Measurements from ENCODE around the gene ELL.

ELL gene

GRCh38 chr19:18562086-18562485 is 40.2 kb upstream of the ELL start:
- ATAC-seq: no peak
- TF ChIP-seq PPARA (CRISPR knock-in tag; IDR thresholded peaks at IDR 0.05; ENCODE audit: borderline replicate concordance): no peak
- no peak for TF ChIP-seq RARB (CRISPR knock-in tag; IDR thresholded peaks at IDR 0.05)
- TF ChIP-seq GLIS3 (CRISPR knock-in tag; IDR thresholded peaks at IDR 0.05): no peak
- TF ChIP-seq TCF4 (CRISPR knock-in tag; IDR thresholded peaks at IDR 0.05; ENCODE audit: borderline replicate concordance): no peak
- no peak for TF ChIP-seq CSRNP3 (CRISPR knock-in tag; IDR thresholded peaks at IDR 0.05)
- no peak for TF ChIP-seq OSR1 (CRISPR knock-in tag; IDR thresholded peaks at IDR 0.05)
- TF ChIP-seq ESRRG (CRISPR knock-in tag; IDR thresholded peaks at IDR 0.05): no peak
- no peak for TF ChIP-seq BACH2 (CRISPR knock-in tag; IDR thresholded peaks at IDR 0.05; ENCODE audit: borderline replicate concordance)

- TF ChIP-seq ZFP3 (CRISPR knock-in tag; IDR thresholded peaks at IDR 0.05): no peak
- TF ChIP-seq BACH2 (CRISPR knock-in tag; IDR thresholded peaks at IDR 0.05; ENCODE audit: borderline replicate concordance): no peak
- no peak for TF ChIP-seq ZFP30 (CRISPR knock-in tag; IDR thresholded peaks at IDR 0.05)
- no peak for TF ChIP-seq OSR1 (CRISPR knock-in tag; IDR thresholded peaks at IDR 0.05)
- TF ChIP-seq ISL1 (CRISPR knock-in tag; IDR thresholded peaks at IDR 0.05): no peak
- no peak for TF ChIP-seq ARNTL (CRISPR knock-in tag; IDR thresholded peaks at IDR 0.05; ENCODE audit: borderline replicate concordance, low read depth)
- TF ChIP-seq CSRNP3 (CRISPR knock-in tag; IDR thresholded peaks at IDR 0.05): no peak
- TF ChIP-seq POU6F1 (CRISPR knock-in tag; IDR thresholded peaks at IDR 0.05; ENCODE audit: borderline replicate concordance, low read depth): no peak
- TF ChIP-seq TOX (CRISPR knock-in tag; IDR thresholded peaks at IDR 0.05; ENCODE audit: borderline replicate concordance): no peak
- TF ChIP-seq CREB5 (CRISPR knock-in tag; IDR thresholded peaks at IDR 0.05; ENCODE audit: low read depth): no peak
- no peak for TF ChIP-seq PPARA (CRISPR knock-in tag; IDR thresholded peaks at IDR 0.05; ENCODE audit: borderline replicate concordance)
- no peak for TF ChIP-seq ZC3H10 (CRISPR knock-in tag; IDR thresholded peaks at IDR 0.05)
- TF ChIP-seq PATZ1 (CRISPR knock-in tag; IDR thresholded peaks at IDR 0.05; ENCODE audit: borderline replicate concordance): no peak
- no peak for TF ChIP-seq ZNF565 (CRISPR knock-in tag; conservative IDR thresholded peaks at IDR 0.05; ENCODE audit: low read depth)
- TF ChIP-seq ESRRG (CRISPR knock-in tag; IDR thresholded peaks at IDR 0.05): no peak
- no peak for TF ChIP-seq GLIS3 (CRISPR knock-in tag; IDR thresholded peaks at IDR 0.05)
- no peak for TF ChIP-seq CSDC2 (CRISPR knock-in tag; IDR thresholded peaks at IDR 0.05)
- no peak for TF ChIP-seq TCF4 (CRISPR knock-in tag; IDR thresholded peaks at IDR 0.05; ENCODE audit: borderline replicate concordance)
- no peak for TF ChIP-seq ZNF70 (CRISPR knock-in tag; IDR thresholded peaks at IDR 0.05)
- ATAC-seq: no peak
These were observed 37.8 kb upstream of the ELL start for GRCh38 chr19:18559685-18560084.

- ATAC-seq: no peak
- no peak for TF ChIP-seq CSDC2 (CRISPR knock-in tag; IDR thresholded peaks at IDR 0.05)
- no peak for TF ChIP-seq ZNF8 (CRISPR knock-in tag; IDR thresholded peaks at IDR 0.05)
- TF ChIP-seq ZFP3 (CRISPR knock-in tag; IDR thresholded peaks at IDR 0.05): no peak
- no peak for TF ChIP-seq PATZ1 (CRISPR knock-in tag; IDR thresholded peaks at IDR 0.05; ENCODE audit: borderline replicate concordance)
- TF ChIP-seq ISL1 (CRISPR knock-in tag; IDR thresholded peaks at IDR 0.05): no peak
- no peak for TF ChIP-seq CREB5 (CRISPR knock-in tag; IDR thresholded peaks at IDR 0.05; ENCODE audit: low read depth)
- TF ChIP-seq POU6F1 (CRISPR knock-in tag; IDR thresholded peaks at IDR 0.05; ENCODE audit: borderline replicate concordance, low read depth): no peak
- no peak for TF ChIP-seq GLIS3 (CRISPR knock-in tag; IDR thresholded peaks at IDR 0.05)
- TF ChIP-seq ZC3H10 (CRISPR knock-in tag; IDR thresholded peaks at IDR 0.05): no peak
- no peak for TF ChIP-seq OSR1 (CRISPR knock-in tag; IDR thresholded peaks at IDR 0.05)
These were observed 36.7 kb upstream of the ELL start for GRCh38 chr19:18558604-18559003.

Data from SK-N-SH treated with all-trans-retinoic acid at 6 μM for 48 hours (cell line).